ENCODE results near the gene RASD2. TPM values are rescaled to one million over a fixed set of nuclear protein-coding genes. Genes with fewer than 3 reads are reported as not detected.

The RASD2 gene
- total RNA-seq: under 1 TPM in 1 of 2 donors, not detected in 1; 0.34 TPM

GRCh38 chr22:35540595-35541253 lies at the start of gene RASD2:
RASD2 (plus strand) TSS chr22:35540831; CDS start chr22:35546810, 5,979 bp downstream.

Other genes with a start within 250 kb of the RASD2 start
- 10 to 100 TPM; 77.8 to 81.9 TPM for gene TOM1, start 240.9 kb upstream of the RASD2 start, total RNA-seq
- 10 to 100 TPM; 22.7 to 54.3 TPM for gene HMOX1, start 159.7 kb upstream of the RASD2 start, total RNA-seq
- gene MCM5, start 140.7 kb upstream of the RASD2 start, total RNA-seq: 10 to 100 TPM; 28.6 to 71.9 TPM
- gene MB, start 76.5 kb downstream of the RASD2 start, total RNA-seq: not detected
- gene APOL6, start 107.6 kb downstream of the RASD2 start, total RNA-seq: 10 to 100 TPM; 45.8 to 51.3 TPM
- not detected for gene APOL5, start 177.0 kb downstream of the RASD2 start, total RNA-seq